Measurements from ENCODE around the gene CD96.

Gene CD96

GRCh38 chr3:111639316-111639715 is 97.3 kb downstream of the CD96 start:
- TF ChIP-seq NFIC (IDR thresholded peaks at IDR 0.05) (no peak), MAX (IDR thresholded peaks at IDR 0.05) (no peak), ZBTB7A (IDR thresholded peaks at IDR 0.05; ENCODE audit: low read depth) (no peak), FOXM1 (IDR thresholded peaks at IDR 0.05; ENCODE audit: borderline replicate concordance, low read depth) (no peak), TCF12 (IDR thresholded peaks at IDR 0.05; ENCODE audit: low read depth) (no peak), EP300 (IDR thresholded peaks at IDR 0.05; ENCODE audit: borderline replicate concordance) (no peak), TEAD4 (IDR thresholded peaks at IDR 0.05) (no peak), REST (IDR thresholded peaks at IDR 0.05; ENCODE audit: low read depth) (no peak), YY1 (IDR thresholded peaks at IDR 0.05; ENCODE audit: low read depth) (no peak), TAF1 (IDR thresholded peaks at IDR 0.05; ENCODE audit: low read depth) (no peak), CEBPB (IDR thresholded peaks at IDR 0.05) (no peak), USF1 (IDR thresholded peaks at IDR 0.05) (no peak), EGR1 (IDR thresholded peaks at IDR 0.05) (no peak), RAD21 (IDR thresholded peaks at IDR 0.05; ENCODE audit: low read depth) (no peak)

- TF ChIP-seq YY1 (IDR thresholded peaks at IDR 0.05; ENCODE audit: low read depth) (no peak), MAX (IDR thresholded peaks at IDR 0.05) (no peak), EGR1 (IDR thresholded peaks at IDR 0.05) (no peak), REST (IDR thresholded peaks at IDR 0.05; ENCODE audit: low read depth) (no peak), USF1 (IDR thresholded peaks at IDR 0.05) (no peak), EP300 (IDR thresholded peaks at IDR 0.05; ENCODE audit: borderline replicate concordance) (no peak), TEAD4 (IDR thresholded peaks at IDR 0.05) (no peak), ZBTB7A (IDR thresholded peaks at IDR 0.05; ENCODE audit: low read depth) (no peak), FOXM1 (IDR thresholded peaks at IDR 0.05; ENCODE audit: borderline replicate concordance, low read depth) (no peak), CEBPB (IDR thresholded peaks at IDR 0.05) (no peak), CREB1 (IDR thresholded peaks at IDR 0.05; ENCODE audit: low read depth) (no peak), TCF12 (IDR thresholded peaks at IDR 0.05; ENCODE audit: low read depth) (no peak), RAD21 (IDR thresholded peaks at IDR 0.05; ENCODE audit: low read depth) (no peak), TAF1 (IDR thresholded peaks at IDR 0.05; ENCODE audit: low read depth) (no peak), NFIC (IDR thresholded peaks at IDR 0.05) (no peak)
These were observed 107.1 kb downstream of the CD96 start for GRCh38 chr3:111648991-111649579.

GRCh38 chr3:111650378-111651275 is 108.6 kb downstream of the CD96 start:
- TF ChIP-seq EP300 (IDR thresholded peaks at IDR 0.05; ENCODE audit: borderline replicate concordance), result no peak
- no peak for TF ChIP-seq TCF12 (IDR thresholded peaks at IDR 0.05; ENCODE audit: low read depth)
- no peak for TF ChIP-seq YY1 (IDR thresholded peaks at IDR 0.05; ENCODE audit: low read depth)
- TF ChIP-seq TEAD4 (IDR thresholded peaks at IDR 0.05), result no peak
- TF ChIP-seq TAF1 (IDR thresholded peaks at IDR 0.05; ENCODE audit: low read depth), result no peak
- no peak for TF ChIP-seq USF1 (IDR thresholded peaks at IDR 0.05)
- no peak for TF ChIP-seq MAX (IDR thresholded peaks at IDR 0.05)
- TF ChIP-seq EGR1 (IDR thresholded peaks at IDR 0.05), result no peak
- TF ChIP-seq RAD21 (IDR thresholded peaks at IDR 0.05; ENCODE audit: low read depth), result no peak
- TF ChIP-seq CEBPB (IDR thresholded peaks at IDR 0.05), result no peak
- TF ChIP-seq REST (IDR thresholded peaks at IDR 0.05; ENCODE audit: low read depth), result no peak
